K562 (cell line): ENCODE results near the gene STK33. TPM values are rescaled to one million over a fixed set of nuclear protein-coding genes. Genes with fewer than 3 reads are reported as not detected.

Source experiments
- ATAC-seq: fragments of 200-7000 bp; cut with Tn5 transposase; 3 replicates; pipeline ENCODE4 v1.9.1; 2020; ENCODE audit warnings: moderate library complexity
- BruUV-seq: library from RNA; stranded (reverse); fragments of 400-500 nt; replicated peaks from 2 replicates; lab custom pipeline; 2021; lab: Mats Ljungman, UMichigan
- CTCF ChIA-PET: fragments of 300-600 bp; formaldehyde crosslinking; extraction: SDS; loops from one replicate; lab custom pipeline; 2021; ENCODE audit warnings: low intra/inter-chr PET ratio; lab: Yijun Ruan, JAX
- POLR2A ChIA-PET: fragments of 300-600, 350-650 bp; sonication (Branson Sonifier 250); formaldehyde crosslinking; extraction: SDS; loops from one replicate; lab custom pipeline; 2021; ENCODE audit warnings: antibody characterized with exemption, inconsistent platforms; lab: Yijun Ruan, JAX
- DNase-seq, 4 experiments: peaks; one replicate each; pipeline versions ENCODE4 v3.0.0 to v3.0.0-alpha.2; 2011 to 2018; ENCODE audit warnings: low spot score in 3 of 4, mixed read lengths in 3 of 4; ENCODE audit errors: extremely low read depth in 1 of 4
- FAIRE-seq: peaks from 2 replicates; lab custom pipeline; 2011; peaks lifted over from hg19 to GRCh38; lab: Jason Lieb, UNC
- H2AFZ ChIP-seq: 2 replicates; pipeline ENCODE4 v1.6.0; 2011; ENCODE audit warnings: low read depth, low read length, control low read depth, inconsistent platforms
- H3K27ac ChIP-seq: fragments of 200-600 bp; 3 replicates; pipeline ENCODE4 v1.8.0; 2011; ENCODE audit warnings: low read depth, mild to moderate bottlenecking, control low read depth, inconsistent platforms, low read length, moderate library complexity, mixed read lengths; ENCODE audit errors: extremely low read depth
- H3K27me3 ChIP-seq, 2 experiments: fragments of 300-600 bp in 1 of 2; 2 replicates in 1 of 2; 3 replicates in 1 of 2; pipeline versions ENCODE4 v1.6.0 to v1.8.0; 2011; ENCODE audit warnings: inconsistent platforms in 2 of 2, low read length in 2 of 2, mild to moderate bottlenecking in 1 of 2, mixed read lengths in 1 of 2, moderate library complexity in 1 of 2; ENCODE audit not compliant: control insufficient read depth in 2 of 2, insufficient read depth in 2 of 2
- H3K36me3 ChIP-seq: fragments of 300-600 bp; 3 replicates; pipeline ENCODE4 v1.8.0; 2011; ENCODE audit warnings: mild to moderate bottlenecking, low read length, inconsistent platforms; ENCODE audit not compliant: control insufficient read depth, insufficient read depth
- H3K4me1 ChIP-seq, 2 experiments: fragments of 200-600 bp in 1 of 2; replicated peaks in 1 of 2; 2 replicates in 1 of 2; 3 replicates in 1 of 2; pipeline versions ENCODE4 v1.5.1 to v1.8.0; 2011; ENCODE audit warnings: inconsistent platforms in 2 of 2, low read length in 2 of 2, mild to moderate bottlenecking in 1 of 2, mixed read lengths in 1 of 2, moderate library complexity in 1 of 2; ENCODE audit not compliant: control insufficient read depth in 2 of 2, insufficient read depth in 2 of 2
- H3K4me2 ChIP-seq: 2 replicates; pipeline ENCODE4 v1.6.1; 2011; ENCODE audit warnings: low read length, control low read depth, inconsistent platforms, mixed read lengths; ENCODE audit not compliant: insufficient read depth
- H3K4me3 ChIP-seq: fragments of 200-600 bp; sonication (generic), shearing (Covaris generic); 2 replicates; pipeline ENCODE4 v1.5.1; 2016; ENCODE audit warnings: control low read depth, inconsistent platforms
- H3K79me2 ChIP-seq: fragments of 200-600 bp; 3 replicates; pipeline ENCODE4 v1.8.0; 2011; ENCODE audit warnings: low read length, inconsistent platforms; ENCODE audit not compliant: control insufficient read depth, insufficient read depth
- H3K9ac ChIP-seq, 2 experiments: 2 replicates each; pipeline versions ENCODE4 v1.6.0 to v1.6.1; 2011; ENCODE audit warnings: low read depth in 2 of 2, low read length in 2 of 2, control low read depth in 1 of 2, inconsistent platforms in 1 of 2, mild to moderate bottlenecking in 1 of 2, mixed read lengths in 1 of 2; ENCODE audit not compliant: insufficient read depth in 1 of 2
- H3K9me1 ChIP-seq: one replicate; pipeline ENCODE4 v1.6.0; 2011; ENCODE audit warnings: inconsistent platforms, mild to moderate bottlenecking, low read length, moderate library complexity; ENCODE audit not compliant: control insufficient read depth, insufficient read depth
- H3K9me3 ChIP-seq: replicated peaks from 2 replicates; pipeline ENCODE4 v1.5.1; 2011; ENCODE audit warnings: low read depth, low read length, inconsistent platforms; ENCODE audit not compliant: control insufficient read depth, insufficient read depth
- H4K20me1 ChIP-seq: replicated peaks from 2 replicates; pipeline ENCODE4 v1.6.1; 2011; ENCODE audit warnings: low read length, inconsistent platforms, mixed read lengths; ENCODE audit not compliant: control insufficient read depth, insufficient read depth
- CHCHD3 ChIP-seq: fragments of 250-450 bp; sonication (Bioruptor Pico); IDR thresholded peaks from 2 replicates; pipeline ENCODE4 v2.1.2; 2022; ENCODE audit warnings: mild to moderate bottlenecking
- CSDE1 ChIP-seq, 2 experiments: fragments of 450-650 bp; IDR thresholded peaks; 2 replicates each; pipeline ENCODE4 v1.6.1; 2016; ENCODE audit warnings: mild to moderate bottlenecking in 1 of 2
- DIDO1 ChIP-seq: fragments of 450-650 bp; IDR thresholded peaks from 2 replicates; pipeline ENCODE4 v1.6.1; 2016; ENCODE audit warnings: low read depth, missing biosample characterization, missing genetic modification characterization
- ELF4 ChIP-seq: fragments of 450-650 bp; formaldehyde crosslinking; IDR thresholded peaks from 2 replicates; pipeline ENCODE4 v1.4.0; 2022; ENCODE audit warnings: missing genetic modification characterization
- NR4A1 ChIP-seq, 2 experiments: fragments of 250-450 bp in 1 of 2; fragments of 450-650 bp in 1 of 2; sonication (Bioruptor Pico) in 1 of 2; IDR thresholded peaks; 2 replicates each; pipeline versions ENCODE4 v1.4.0 to v1.6.1; 2016 to 2020; ENCODE audit warnings: mild to moderate bottlenecking in 2 of 2, missing compliant biosample characterization in 1 of 2, missing genetic modification characterization in 1 of 2, moderate library complexity in 1 of 2
- TCF7 ChIP-seq: sonication (generic); IDR thresholded peaks from 2 replicates; pipeline ENCODE4 v1.6.1; 2016; ENCODE audit warnings: antibody characterized with exemption, borderline replicate concordance
- ZBTB2 ChIP-seq: fragments of 450-650 bp; IDR thresholded peaks from 2 replicates; pipeline ENCODE4 v1.6.1; 2016; ENCODE audit warnings: antibody characterized with exemption
- ZNF436 ChIP-seq: fragments of 250-450, 450-650 bp; sonication (Bioruptor Pico); formaldehyde crosslinking; IDR thresholded peaks from 2 replicates; pipeline ENCODE4 v1.7.0; 2020; ENCODE audit warnings: mild to moderate bottlenecking
- ZNF445 ChIP-seq: fragments of 250-450 bp; sonication (Bioruptor Pico); IDR thresholded peaks from 2 replicates; pipeline ENCODE4 v1.4.0; 2020; ENCODE audit warnings: low read depth, mild to moderate bottlenecking, moderate library complexity
- WGBS: fragments of 100-300 bp; shearing (Covaris generic); methylation state at CpG from one replicate; pipeline ENCODE4 v1.1.6; 2016; ENCODE audit warnings: low coverage, mixed read lengths; ENCODE audit not compliant: insufficient coverage; ENCODE audit errors: missing lambda C conversion rate; 5-methylcytosine and 5-hydroxymethylcytosine counted together
- in situ Hi-C: fragments of 300-500 bp; cut with MboI; formaldehyde crosslinking; loops from 4 replicates; pipeline ENCODE4 v1.15.0; 2018; ENCODE audit warnings: inconsistent platforms, mixed read lengths
- intact Hi-C: fragments of 100-400 bp; cut with micrococcal nuclease; formaldehyde crosslinking; loops from 2 replicates; pipeline ENCODE4 v1.14.2; 2022
- polyA plus RNA-seq, 8 experiments: library from polyadenylated mRNA; depleted of rRNA in 4 of 8; stranded (reverse) in 5 of 8; unstranded in 3 of 8; fragments of >200 nt; fragmentation: Nextera tagmentation in 2 of 8; fragmentation: Illumina TruSeq in 1 of 8; extraction: Ambion mirVana in 2 of 8; extraction: Trizol in 1 of 8; gene quantifications; 2 replicates each; pipeline versions ENCODE4 v1.2.1 to v1.2.3, GENCODE V29; 2011 to 2014; ENCODE audit warnings: inconsistent platforms in 1 of 8, missing spikeins in 1 of 8
- total RNA-seq, 7 experiments: library from RNA; depleted of rRNA in 6 of 7; stranded (reverse); fragments of >200 nt in 6 of 7; fragmentation: Illumina TruSeq in 2 of 7; extraction: Trizol in 2 of 7; gene quantifications; 2 replicates each; pipeline versions ENCODE4 v1.2.1 to v1.2.3, GENCODE V29; 2011 to 2021; ENCODE audit warnings: low replicate concordance in 1 of 7
- TF ChIP-seq, protein P1 (sequence below), 2 experiments: fragments of 450-650 bp in 1 of 2; sonication (generic) in 1 of 2; formaldehyde crosslinking in 1 of 2; IDR thresholded peaks; 2 replicates each; pipeline versions ENCODE4 v1.7.1 to v1.9.0; 2016 to 2022; ENCODE audit warnings: inconsistent platforms in 1 of 2, mild to moderate bottlenecking in 1 of 2, missing genetic modification reagents in 1 of 2

STK33 gene
- total and polyA plus RNA-seq, 9 of the 15 experiments (the other 6 are each of a cell fraction or from before 2014, with no cell fraction given), result not detected

DNA sequence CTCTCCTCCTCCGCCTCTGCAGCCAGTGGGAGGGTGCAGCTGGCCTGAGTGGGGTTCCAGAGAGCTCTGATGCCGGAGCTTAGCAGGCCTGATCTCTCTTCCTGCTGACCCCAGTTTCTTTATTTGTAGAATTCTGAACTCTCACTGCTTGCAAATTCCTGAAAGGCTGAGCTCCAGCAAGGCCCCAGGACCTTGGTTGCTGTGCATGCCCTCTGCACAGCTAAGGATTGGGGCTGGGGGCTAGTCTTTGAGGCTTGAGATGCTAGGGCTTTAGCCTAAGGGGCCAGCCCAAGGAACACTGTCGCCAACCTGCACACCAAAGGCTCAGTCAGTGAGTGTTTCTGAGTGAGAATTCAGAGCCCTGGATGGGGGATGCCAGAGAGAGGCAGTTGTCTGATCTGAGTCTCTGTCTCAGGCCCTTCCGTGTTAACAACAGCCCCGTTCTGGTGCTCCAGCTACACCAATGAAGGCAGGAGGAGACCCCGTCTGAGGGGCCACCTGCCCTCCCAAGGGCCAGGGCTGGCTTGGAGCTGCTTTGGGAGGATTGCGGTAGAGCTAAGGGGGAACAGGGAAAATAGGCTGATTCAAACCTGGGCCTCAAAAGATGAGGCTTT is 224.3 kb downstream of the STK33 start:
- POLR2A ChIA-PET, result interaction anchor here (0.9 kb wide), 1 partner anchor 13 kb away, joined by 3 read pairs; no protein-coding TSS in a partner anchor
- CTCF ChIA-PET, result no interaction called here
- no peak overlapping the region for H3K4me2 ChIP-seq
- H3K36me3 ChIP-seq, result no peaks in the 10 kb centered on the region
- intact Hi-C loops (no loop called here), in situ Hi-C loops (loop anchor here (10.0 kb wide), 1 partner anchor 1925 kb away; the partner anchor contains the start of gene SBF2)
- H3K4me3 ChIP-seq, result no peak overlapping the region
- H3K79me2 ChIP-seq, result no peaks in the 10 kb centered on the region
- no peak overlapping the region for H2AFZ ChIP-seq
- no peak overlapping the region for H3K27ac ChIP-seq
- no peaks in the 10 kb centered on the region for H3K9me1 ChIP-seq
- H3K9ac ChIP-seq, result no peak overlapping the region
- H3K27me3 ChIP-seq, result peaks cover 2 to 30% of the 10 kb centered on the region in 2 experiments; a peak in 2 of 5 replicates
- H3K9me3 ChIP-seq, result no peaks in the 10 kb centered on the region
- FAIRE-seq (no peak), ATAC-seq (no peak), DNase-seq (no peak)
- no TSS peak for BruUV-seq
- H3K4me1 ChIP-seq, result no peaks in the 10 kb centered on the region
- WGBS, result 2% methylated on average over 5 of the region's 7 CpGs
- no peaks in the 10 kb centered on the region for H4K20me1 ChIP-seq
- no peak for TF ChIP-seq ZBTB2
- no peak for TF ChIP-seq ZNF436 (CRISPR knock-in tag)
- no peak for TF ChIP-seq DIDO1
- no peak for TF ChIP-seq ZNF445
- no peak for TF ChIP-seq TCF7
- TF ChIP-seq, protein P1, sequence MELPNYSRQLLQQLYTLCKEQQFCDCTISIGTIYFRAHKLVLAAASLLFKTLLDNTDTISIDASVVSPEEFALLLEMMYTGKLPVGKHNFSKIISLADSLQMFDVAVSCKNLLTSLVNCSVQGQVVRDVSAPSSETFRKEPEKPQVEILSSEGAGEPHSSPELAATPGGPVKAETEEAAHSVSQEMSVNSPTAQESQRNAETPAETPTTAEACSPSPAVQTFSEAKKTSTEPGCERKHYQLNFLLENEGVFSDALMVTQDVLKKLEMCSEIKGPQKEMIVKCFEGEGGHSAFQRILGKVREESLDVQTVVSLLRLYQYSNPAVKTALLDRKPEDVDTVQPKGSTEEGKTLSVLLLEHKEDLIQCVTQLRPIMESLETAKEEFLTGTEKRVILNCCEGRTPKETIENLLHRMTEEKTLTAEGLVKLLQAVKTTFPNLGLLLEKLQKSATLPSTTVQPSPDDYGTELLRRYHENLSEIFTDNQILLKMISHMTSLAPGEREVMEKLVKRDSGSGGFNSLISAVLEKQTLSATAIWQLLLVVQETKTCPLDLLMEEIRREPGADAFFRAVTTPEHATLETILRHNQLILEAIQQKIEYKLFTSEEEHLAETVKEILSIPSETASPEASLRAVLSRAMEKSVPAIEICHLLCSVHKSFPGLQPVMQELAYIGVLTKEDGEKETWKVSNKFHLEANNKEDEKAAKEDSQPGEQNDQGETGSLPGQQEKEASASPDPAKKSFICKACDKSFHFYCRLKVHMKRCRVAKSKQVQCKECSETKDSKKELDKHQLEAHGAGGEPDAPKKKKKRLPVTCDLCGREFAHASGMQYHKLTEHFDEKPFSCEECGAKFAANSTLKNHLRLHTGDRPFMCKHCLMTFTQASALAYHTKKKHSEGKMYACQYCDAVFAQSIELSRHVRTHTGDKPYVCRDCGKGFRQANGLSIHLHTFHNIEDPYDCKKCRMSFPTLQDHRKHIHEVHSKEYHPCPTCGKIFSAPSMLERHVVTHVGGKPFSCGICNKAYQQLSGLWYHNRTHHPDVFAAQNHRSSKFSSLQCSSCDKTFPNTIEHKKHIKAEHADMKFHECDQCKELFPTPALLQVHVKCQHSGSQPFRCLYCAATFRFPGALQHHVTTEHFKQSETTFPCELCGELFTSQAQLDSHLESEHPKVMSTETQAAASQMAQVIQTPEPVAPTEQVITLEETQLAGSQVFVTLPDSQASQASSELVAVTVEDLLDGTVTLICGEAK (IDR thresholded peaks at IDR 0.05), result no peak
- TF ChIP-seq, protein P1 (CRISPR knock-in tag; IDR thresholded peaks at IDR 0.05), result no peak
- TF ChIP-seq NR4A1 (CRISPR knock-in tag; IDR thresholded peaks at IDR 0.05), result no peak
- TF ChIP-seq NR4A1 (tag; IDR thresholded peaks at IDR 0.05), result no peak
- TF ChIP-seq ELF4, result no peak
- no peak for TF ChIP-seq CHCHD3 (CRISPR knock-in tag)
- no peak for TF ChIP-seq CSDE1 (IDR thresholded peaks at IDR 0.05)
